Hindlimb muscle (tissue), 1 donor: ENCODE data around the gene BMPR1B. TPM values are rescaled to one million over a fixed set of nuclear protein-coding genes. Genes with fewer than 3 reads are reported as not detected.
A peak's percentile ranks its signal among the peaks of the same experiment; 100 is the strongest.
"Not testable (repeated sequence)": the region's sequence is repeated elsewhere in the genome, so short reads cannot be mapped to it uniquely, and the experiment has no call there.

Experiments used
- DNase-seq: peaks from one replicate; pipeline ENCODE4 v3.0.0-alpha.2; 2013
- polyA plus RNA-seq: library from polyadenylated mRNA; unstranded; fragments of 120-200 nt; gene quantifications from one replicate; pipeline ENCODE4 v1.2.1, GENCODE V29; 2013; ENCODE audit not compliant: insufficient read length

BMPR1B gene
- polyA plus RNA-seq, 1 donor, result 13.2 TPM

DNA sequence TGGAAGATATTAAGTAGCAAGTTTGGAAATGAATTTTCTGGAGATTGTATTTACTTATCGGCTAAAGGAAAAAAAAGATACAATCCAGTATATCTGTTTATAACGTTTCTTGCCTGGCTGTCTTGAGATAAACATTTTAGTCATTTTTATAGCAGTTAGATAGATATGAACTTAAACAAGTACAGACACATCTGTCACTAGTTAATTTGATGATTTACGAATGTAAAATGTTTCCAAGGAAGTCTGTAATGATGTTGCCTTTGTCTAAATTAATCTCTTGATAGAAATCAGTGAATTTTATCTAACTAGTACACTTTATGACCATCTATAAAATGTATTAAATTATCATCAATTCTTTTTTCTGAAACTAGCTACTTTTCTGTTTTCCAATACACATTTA is 5.7 kb downstream of the BMPR1B start:
- no peak for DNase-seq

DNA sequence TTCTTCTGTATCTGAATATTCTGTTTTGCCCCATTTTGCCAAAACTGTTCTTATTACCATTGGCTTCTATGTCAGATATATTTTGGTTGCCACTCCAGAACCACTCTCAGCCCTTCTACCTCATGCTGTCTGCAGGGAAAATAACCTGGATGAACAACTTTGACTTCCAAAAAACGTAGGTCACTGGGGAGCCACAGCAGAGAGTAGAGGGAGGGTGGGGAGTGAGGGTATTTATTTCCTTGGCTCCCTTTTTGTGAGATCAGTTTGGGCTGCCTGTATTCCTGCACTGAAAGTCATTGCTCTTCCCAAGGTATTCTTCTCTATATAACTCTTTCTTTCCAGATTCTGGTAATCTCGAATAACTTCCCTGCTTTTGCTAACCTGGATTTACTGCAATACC is 6.3 kb downstream of the BMPR1B start:
- no peak for DNase-seq

- DNase-seq, result no peak
These were observed 7.4 kb downstream of the BMPR1B start for GRCh38 chr4:94765174-94765573.

DNA sequence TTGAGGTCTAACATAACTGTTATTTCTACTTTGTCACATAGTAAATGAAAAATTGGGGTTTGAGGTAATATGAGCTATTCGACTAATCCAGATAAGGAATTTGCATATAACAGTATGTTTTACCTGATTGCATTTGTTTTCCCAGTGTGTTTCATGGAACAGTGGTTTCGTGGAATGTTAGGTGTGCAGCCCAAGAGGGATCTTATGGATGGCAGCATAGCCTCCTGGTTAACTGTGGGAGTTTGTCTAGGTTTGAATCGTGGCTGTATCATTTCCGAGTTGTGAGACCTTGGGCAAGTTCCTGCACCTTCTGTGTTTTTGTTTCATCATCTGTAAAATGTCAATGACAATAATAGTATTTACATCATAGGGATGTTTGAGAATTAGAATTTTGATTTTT is 7.9 kb downstream of the BMPR1B start:
- DNase-seq, result no peak

GRCh38 chr4:94766856-94767255 is 9.1 kb downstream of the BMPR1B start:
- no peak for DNase-seq

- DNase-seq, result no peak
These were observed 9.7 kb downstream of the BMPR1B start for GRCh38 chr4:94767446-94767845.

- no peak for DNase-seq
These were observed 25.0 kb downstream of the BMPR1B start for GRCh38 chr4:94782707-94783106.

GRCh38 chr4:94791701-94792100 is 33.9 kb downstream of the BMPR1B start:
- DNase-seq, result no peak

GRCh38 chr4:94798808-94799207 is 41.1 kb downstream of the BMPR1B start:
- no peak for DNase-seq

DNA sequence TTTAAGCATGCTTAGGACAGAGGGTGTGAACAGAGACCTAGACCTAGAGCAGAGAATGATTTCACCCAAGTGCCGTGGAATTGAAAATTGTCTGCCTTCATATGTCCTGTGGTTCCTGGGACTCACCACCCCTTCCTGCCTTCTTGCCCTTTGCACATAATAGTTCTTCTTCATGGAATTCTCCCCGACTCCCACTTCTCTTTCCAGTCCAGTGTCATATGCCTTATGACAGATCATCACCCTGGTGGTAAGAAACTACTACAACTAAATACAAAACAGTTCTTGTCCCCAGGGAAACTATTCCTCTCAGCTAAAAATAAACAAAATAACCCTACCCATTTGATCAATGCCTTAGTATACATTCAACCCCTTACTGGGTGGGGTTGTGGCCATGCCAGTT is 43.3 kb downstream of the BMPR1B start:
- DNase-seq, result no peak

GRCh38 chr4:94802091-94802490 is 44.3 kb downstream of the BMPR1B start:
- no peak for DNase-seq

- no peak for DNase-seq
These were observed 45.4 kb downstream of the BMPR1B start for GRCh38 chr4:94803181-94803580.

GRCh38 chr4:94804650-94805049 is 46.9 kb downstream of the BMPR1B start:
- DNase-seq, result no peak

DNA sequence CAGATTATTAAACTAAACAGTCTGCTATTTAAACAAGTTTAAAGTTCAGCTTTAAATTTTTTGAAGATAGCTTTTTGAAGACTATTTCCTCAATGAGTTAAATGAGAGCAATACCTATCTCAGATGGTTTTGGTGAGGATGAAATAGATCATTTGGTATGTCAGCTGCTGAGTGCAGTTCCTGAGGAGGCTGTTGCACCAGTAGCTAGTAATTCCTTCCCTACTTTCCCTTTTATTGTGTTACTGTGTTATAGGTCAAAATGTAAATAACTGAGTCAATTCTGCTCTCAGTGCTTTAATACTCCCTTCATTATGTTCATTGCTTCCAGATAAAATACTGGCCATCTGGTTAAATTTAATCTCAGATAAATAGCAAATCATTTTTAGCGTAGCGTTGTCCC is 48.6 kb downstream of the BMPR1B start:
- DNase-seq, result no peak

- DNase-seq, result peak; percentile 26
These were observed 53.9 kb downstream of the BMPR1B start for GRCh38 chr4:94811643-94812042.

DNA sequence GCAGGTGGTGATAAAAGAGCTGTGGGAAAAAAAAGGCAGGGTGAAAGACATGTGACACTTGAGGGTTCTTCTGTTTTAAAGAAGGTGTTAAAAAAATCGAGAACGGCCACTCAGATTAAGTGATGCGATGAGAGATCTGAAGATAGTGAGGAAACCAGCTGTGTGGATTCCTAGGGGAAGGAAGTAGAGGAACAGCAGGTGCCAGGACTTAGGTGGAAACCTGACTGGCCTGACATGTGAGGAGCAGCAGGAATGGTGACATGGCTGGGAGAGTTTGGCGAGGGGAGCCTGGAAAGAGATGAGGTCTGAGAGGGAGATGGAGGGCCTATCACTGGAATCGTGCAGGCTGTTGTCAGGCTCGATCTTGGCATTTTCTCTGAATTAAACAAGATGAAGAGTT is 55.5 kb downstream of the BMPR1B start:
- DNase-seq, result no peak

DNA sequence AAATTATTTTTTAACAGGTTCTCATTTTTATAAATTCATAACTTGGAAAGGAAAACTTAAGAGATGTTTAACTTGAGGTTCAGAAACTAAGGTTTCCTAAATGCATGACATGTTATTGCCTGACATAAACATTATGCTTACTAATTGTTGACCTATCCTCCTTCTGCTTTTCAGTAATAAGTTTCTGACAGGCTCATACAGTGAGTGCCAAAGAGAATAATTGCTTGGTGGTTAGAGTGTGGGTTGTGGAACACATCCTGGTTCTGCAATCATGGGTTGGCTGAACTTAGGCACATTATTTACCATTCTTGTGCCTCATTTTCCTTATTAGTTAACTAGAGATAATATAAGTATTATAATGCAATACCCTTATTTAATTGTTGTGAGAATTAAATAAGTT is 56.5 kb downstream of the BMPR1B start:
- DNase-seq, result no peak

GRCh38 chr4:94819371-94820168 is 61.8 kb downstream of the BMPR1B start:
- DNase-seq, result no peak

- peak; percentile 36 for DNase-seq
These were observed 68.5 kb downstream of the BMPR1B start for GRCh38 chr4:94826206-94826605.

DNA sequence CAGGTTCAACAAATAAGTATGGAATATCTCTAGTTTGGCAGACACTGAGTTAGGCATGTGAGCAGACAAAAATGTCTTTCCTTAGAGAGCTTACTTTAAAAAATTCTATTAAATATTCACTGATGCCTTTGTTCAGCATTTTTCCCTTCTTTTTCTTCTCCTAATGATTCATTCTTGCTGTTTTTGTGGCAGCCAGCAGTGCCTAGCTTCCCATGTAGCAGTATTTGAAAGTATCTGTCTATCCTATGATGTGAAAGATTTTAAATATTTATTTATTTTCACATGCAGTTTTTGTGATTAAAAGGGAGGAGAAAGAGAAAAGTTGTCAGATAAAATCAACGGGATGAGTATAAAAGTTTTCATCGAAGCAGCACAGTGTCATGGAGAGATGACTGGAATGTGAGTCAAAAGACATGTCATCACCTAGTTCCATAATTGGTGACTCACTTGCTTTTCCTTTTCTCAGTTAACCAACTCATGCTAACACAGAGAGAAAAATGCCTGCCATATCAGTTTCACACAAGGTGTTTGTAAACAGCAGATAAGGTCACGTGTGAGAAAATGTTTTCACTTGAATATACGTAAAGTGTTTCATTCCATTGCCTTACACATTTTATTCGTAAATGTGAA is 69.8 kb downstream of the BMPR1B start:
- DNase-seq, result no peak

- DNase-seq, result no peak
These were observed 71.1 kb downstream of the BMPR1B start for GRCh38 chr4:94828882-94829281.

GRCh38 chr4:94831607-94832006 is 73.9 kb downstream of the BMPR1B start:
- DNase-seq, result no peak

GRCh38 chr4:94832329-94832728 is 74.6 kb downstream of the BMPR1B start:
- not testable (repeated sequence) for DNase-seq

DNA sequence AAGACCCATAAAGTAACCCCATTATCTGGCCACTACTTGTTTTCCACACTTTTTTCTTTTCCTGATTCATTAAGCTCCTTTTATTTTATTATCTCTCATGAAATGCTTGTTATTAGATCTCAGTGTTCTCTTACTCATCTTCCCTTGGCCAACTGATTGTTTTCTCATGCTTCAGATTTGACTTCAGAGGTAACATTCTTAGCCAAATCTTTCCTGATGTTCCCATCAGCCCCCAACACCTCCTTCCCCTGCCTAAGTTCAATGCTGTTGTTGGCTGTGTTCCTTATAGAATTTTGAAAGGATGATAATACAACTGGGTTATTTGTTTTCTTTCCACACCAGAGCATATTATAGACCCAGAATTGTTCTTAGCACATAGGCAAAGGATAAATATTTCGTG is 75.6 kb downstream of the BMPR1B start:
- DNase-seq, result no peak
